ENCODE measurements around the gene ABCA12. TPM values are rescaled to one million over a fixed set of nuclear protein-coding genes. Genes with fewer than 3 reads are reported as not detected.

The ABCA12 gene
- total RNA-seq, 1 donor from 2014 or later, result 0.03 TPM

GRCh38 chr2:214985619-214986018, 152.8 kb downstream of the ABCA12 start:
- no peak for DNase-seq
- no peak for TF ChIP-seq CTCF (IDR thresholded peaks at IDR 0.05; ENCODE audit: borderline replicate concordance)
- intact Hi-C loops (cut with micrococcal nuclease), result no loop called here

GRCh38 chr2:214966420-214966819, 172.0 kb downstream of the ABCA12 start:
- intact Hi-C loops (cut with micrococcal nuclease), result no loop called here
- no peak for DNase-seq
- no peaks in the 10 kb centered on the region for H3K36me3 ChIP-seq
- no peak overlapping the region for H3K4me3 ChIP-seq
- TF ChIP-seq CTCF (IDR thresholded peaks at IDR 0.05; ENCODE audit: borderline replicate concordance), result no peak
- H3K4me1 ChIP-seq, result no peaks in the 10 kb centered on the region
- H3K27ac ChIP-seq (replicated peaks), result no peak overlapping the region
- H3K27me3 ChIP-seq (ENCODE audit: low read depth), result no peaks in the 10 kb centered on the region
- peaks cover 26% of the 10 kb centered on the region for H3K9me3 ChIP-seq (replicated peaks)

More at GRCh38 chr2:214985619-214986018, 152.8 kb downstream of the ABCA12 start:
- H3K27ac ChIP-seq (replicated peaks), result no peak overlapping the region
- no peak overlapping the region for H3K4me3 ChIP-seq
- no peaks in the 10 kb centered on the region for H3K9me3 ChIP-seq (replicated peaks)
- H3K27me3 ChIP-seq (ENCODE audit: low read depth), result no peaks in the 10 kb centered on the region
- H3K4me1 ChIP-seq, result no peaks in the 10 kb centered on the region
- H3K36me3 ChIP-seq, result no peaks in the 10 kb centered on the region

DNA sequence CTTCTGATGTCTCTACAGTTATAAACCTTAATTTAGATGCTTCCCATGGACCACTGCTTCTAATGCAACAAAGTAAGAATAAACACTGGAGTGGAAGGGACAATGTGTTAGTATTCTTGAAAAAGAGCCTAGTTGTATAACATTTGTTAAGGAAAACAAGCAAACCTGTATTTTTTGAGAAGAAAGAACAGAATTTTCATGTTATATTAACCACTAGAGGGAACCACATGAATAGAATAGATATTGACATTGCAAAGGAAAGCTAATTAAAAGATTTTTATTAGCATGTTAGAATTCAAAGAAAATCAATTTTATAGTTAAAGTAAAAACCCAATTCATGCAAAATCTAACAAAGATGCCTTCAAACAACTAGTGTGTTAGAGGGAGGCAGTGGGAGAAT, 177.7 kb downstream of the ABCA12 start:
- H3K4me1 ChIP-seq, result no peaks in the 10 kb centered on the region
- intact Hi-C loops (cut with micrococcal nuclease), result no loop called here
- peaks cover 22% of the 10 kb centered on the region for H3K9me3 ChIP-seq (replicated peaks)
- H3K27me3 ChIP-seq (ENCODE audit: low read depth), result no peaks in the 10 kb centered on the region
- H3K27ac ChIP-seq (replicated peaks), result no peak overlapping the region
- H3K4me3 ChIP-seq, result no peak overlapping the region
- H3K36me3 ChIP-seq, result no peaks in the 10 kb centered on the region
- TF ChIP-seq CTCF (IDR thresholded peaks at IDR 0.05; ENCODE audit: borderline replicate concordance), result peak; percentile 34
- DNase-seq, result no peak

- DNase-seq, result no peak
- no peaks in the 10 kb centered on the region for H3K36me3 ChIP-seq
- intact Hi-C loops (cut with micrococcal nuclease), result no loop called here
- H3K4me3 ChIP-seq, result no peak overlapping the region
- H3K27ac ChIP-seq (replicated peaks), result no peak overlapping the region
- H3K27me3 ChIP-seq (ENCODE audit: low read depth), result no peaks in the 10 kb centered on the region
- H3K4me1 ChIP-seq, result no peaks in the 10 kb centered on the region
- TF ChIP-seq CTCF (IDR thresholded peaks at IDR 0.05; ENCODE audit: borderline replicate concordance), result no peak
- no peaks in the 10 kb centered on the region for H3K9me3 ChIP-seq (replicated peaks)
These were observed 191.5 kb downstream of the ABCA12 start for GRCh38 chr2:214946949-214947348.

DNA sequence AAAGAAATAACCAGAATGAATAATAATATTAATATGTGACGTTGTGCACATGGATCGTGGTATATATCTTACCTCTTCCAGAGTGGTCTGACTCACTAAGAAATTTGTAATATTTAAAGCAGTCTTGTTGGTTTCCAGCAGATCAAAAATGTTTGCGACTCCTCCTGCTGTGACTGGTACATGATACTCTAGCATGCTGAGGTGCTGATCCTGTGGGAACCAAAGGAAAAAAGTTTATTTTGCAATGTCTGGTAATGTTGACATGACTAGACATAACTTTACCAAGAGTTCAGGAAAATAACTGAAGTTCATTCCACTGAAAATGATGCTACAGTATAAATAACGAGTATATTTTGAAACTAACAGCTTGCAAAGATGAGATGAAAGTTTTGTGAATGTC, 204.4 kb downstream of the ABCA12 start:
- peaks cover 1% of the 10 kb centered on the region for H3K9me3 ChIP-seq (replicated peaks)
- no peaks in the 10 kb centered on the region for H3K36me3 ChIP-seq
- DNase-seq, result no peak
- H3K4me3 ChIP-seq, result no peak overlapping the region
- H3K27me3 ChIP-seq (ENCODE audit: low read depth), result no peaks in the 10 kb centered on the region
- no peaks in the 10 kb centered on the region for H3K4me1 ChIP-seq
- TF ChIP-seq CTCF (IDR thresholded peaks at IDR 0.05; ENCODE audit: borderline replicate concordance), result no peak
- H3K27ac ChIP-seq (replicated peaks), result no peak overlapping the region
- intact Hi-C loops (cut with micrococcal nuclease), result no loop called here

- TF ChIP-seq CTCF (IDR thresholded peaks at IDR 0.05; ENCODE audit: borderline replicate concordance), result no peak
- no peak overlapping the region for H3K27ac ChIP-seq (replicated peaks)
- DNase-seq, result no peak
- no peaks in the 10 kb centered on the region for H3K4me1 ChIP-seq
- H3K27me3 ChIP-seq (ENCODE audit: low read depth), result no peaks in the 10 kb centered on the region
- no peak overlapping the region for H3K4me3 ChIP-seq
- no peaks in the 10 kb centered on the region for H3K9me3 ChIP-seq (replicated peaks)
- no peaks in the 10 kb centered on the region for H3K36me3 ChIP-seq
- intact Hi-C loops (cut with micrococcal nuclease), result no loop called here
These were observed 233.8 kb downstream of the ABCA12 start for GRCh38 chr2:214904634-214905033.
